Measurements from ENCODE around the gene CEP41. TPM values are rescaled to one million over a fixed set of nuclear protein-coding genes. Genes with fewer than 3 reads are reported as not detected.

The CEP41 gene
- total RNA-seq, 6 experiments from 2014 or later: 2.6 to 11.7 (median 4.6) TPM

GRCh38 chr7:130352194-130353074 lies 88.4 kb downstream of the CEP41 start:
- TF ChIP-seq CTCF (IDR thresholded peaks at IDR 0.05) (no peak), POLR2A (IDR thresholded peaks at IDR 0.05) (no peak)
- Histone ChIP-seq H3K4me3 (no peak overlapping the region), H3K4me1 (no peaks in the 10 kb centered on the region), H3K9me3 (no peaks in the 10 kb centered on the region), H3K36me3 (no peaks in the 10 kb centered on the region), H3K27me3 (no peaks in the 10 kb centered on the region), H3K27ac (no peak overlapping the region)
- ATAC-seq: no peak
- WGBS (ENCODE audit: insufficient coverage, low coverage, low lambda C conversion rate, missing lambda C conversion rate): 60% methylated on average over 20 of the region's 20 CpGs
- intact Hi-C loops (cut with DNase I): no loop called here
- no peak for DNase-seq

- no peak overlapping the region for H3K4me3 ChIP-seq
- H3K9me3 ChIP-seq: no peaks in the 10 kb centered on the region
- no peaks in the 10 kb centered on the region for H3K4me1 ChIP-seq
- intact Hi-C loops (cut with DNase I): no loop called here
- no peaks in the 10 kb centered on the region for H3K27me3 ChIP-seq
- 36% methylated on average over 2 of the region's 6 CpGs for WGBS (ENCODE audit: insufficient coverage, low coverage, low lambda C conversion rate, missing lambda C conversion rate)
- no peak overlapping the region for H3K27ac ChIP-seq
- no peaks in the 10 kb centered on the region for H3K36me3 ChIP-seq
- TF ChIP-seq CTCF (IDR thresholded peaks at IDR 0.05) (no peak), POLR2A (IDR thresholded peaks at IDR 0.05) (no peak)
- no peak for DNase-seq
- ATAC-seq: no peak
Measured at GRCh38 chr7:130351791-130352090, 89.1 kb downstream of the CEP41 start.

DNA sequence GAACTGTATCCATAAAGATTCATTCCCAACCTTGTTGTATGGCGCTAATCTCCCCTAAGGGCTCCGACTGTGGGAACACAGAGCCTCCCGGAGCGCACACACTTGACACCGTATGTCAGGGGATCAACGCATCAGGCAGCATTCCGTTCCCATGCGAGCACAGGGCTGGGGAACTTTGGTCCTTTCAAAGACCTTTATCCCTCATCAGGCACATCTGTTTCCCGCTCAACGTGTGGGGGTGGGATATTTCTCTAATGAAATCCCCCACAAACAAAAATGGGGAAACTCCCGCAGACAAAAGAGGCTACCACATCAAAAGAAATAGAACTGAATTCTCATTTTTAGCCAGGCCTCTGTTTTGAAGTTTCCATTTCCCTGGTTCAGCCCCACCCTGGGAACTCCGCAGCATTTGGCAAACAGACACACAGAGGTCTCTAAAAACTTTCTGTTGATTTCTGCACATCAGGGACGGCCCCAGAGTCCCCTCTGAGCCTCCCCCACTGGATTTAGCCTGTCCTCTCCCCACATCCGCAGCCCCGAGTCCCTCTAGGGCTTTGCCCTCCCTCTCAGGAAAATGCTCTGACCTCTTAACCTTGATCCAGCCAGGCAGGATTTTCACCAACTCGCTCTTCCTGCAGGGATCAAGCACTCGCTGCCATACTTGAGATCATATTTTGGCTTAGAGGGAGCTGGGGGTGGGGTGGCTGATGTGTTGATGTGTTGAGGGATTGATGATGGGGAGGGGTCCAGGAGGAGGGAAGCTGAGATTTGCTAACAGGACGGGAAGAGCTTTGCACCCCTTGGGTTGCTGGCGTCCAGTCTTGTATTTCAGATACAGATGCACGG lies 89.6 kb downstream of the CEP41 start:
- intact Hi-C loops (cut with DNase I): no loop called here
- Histone ChIP-seq H3K36me3 (no peaks in the 10 kb centered on the region), H3K4me3 (no peak overlapping the region), H3K27me3 (no peaks in the 10 kb centered on the region), H3K9me3 (no peaks in the 10 kb centered on the region), H3K27ac (no peak overlapping the region), H3K4me1 (no peaks in the 10 kb centered on the region)
- 27% methylated on average over 18 of the region's 20 CpGs for WGBS (ENCODE audit: insufficient coverage, low coverage, low lambda C conversion rate, missing lambda C conversion rate)
- ATAC-seq (peak; percentile 35 to 59 (median 52)), DNase-seq (no peak)
- TF ChIP-seq POLR2A (IDR thresholded peaks at IDR 0.05) (no peak), CTCF (IDR thresholded peaks at IDR 0.05) (no peak)

GRCh38 chr7:130349911-130350782 lies 90.7 kb downstream of the CEP41 start:
- no peak overlapping the region for H3K4me3 ChIP-seq
- ATAC-seq: no peak
- 53% methylated on average over 14 of the region's 16 CpGs for WGBS (ENCODE audit: insufficient coverage, low coverage, low lambda C conversion rate, missing lambda C conversion rate)
- H3K27ac ChIP-seq: no peak overlapping the region
- no peaks in the 10 kb centered on the region for H3K4me1 ChIP-seq
- H3K36me3 ChIP-seq: no peaks in the 10 kb centered on the region
- no peak for DNase-seq
- no peaks in the 10 kb centered on the region for H3K9me3 ChIP-seq
- no peaks in the 10 kb centered on the region for H3K27me3 ChIP-seq
- intact Hi-C loops (cut with DNase I): no loop called here
- TF ChIP-seq POLR2A (IDR thresholded peaks at IDR 0.05): no peak
- no peak for TF ChIP-seq CTCF (IDR thresholded peaks at IDR 0.05)
